ENCODE results near the gene ABHD12. TPM values are rescaled to one million over a fixed set of nuclear protein-coding genes. Genes with fewer than 3 reads are reported as not detected.

ABHD12 gene
- total RNA-seq, 2 donors from 2014 or later = 48.5 to 49.8 TPM

- ATAC-seq (ENCODE audit: insufficient number of reproducible peaks, low FRiP score, low read depth) (no peak), DNase-seq (ENCODE audit: low spot score) (no peak)
- H3K27ac ChIP-seq = peak overlapping the region in 1 of 2 donors; percentile 60
- H3K36me3 ChIP-seq = peaks cover 36% of the 10 kb centered on the region
- no peak for TF ChIP-seq CTCF (IDR thresholded peaks at IDR 0.05)
- no peak overlapping the region for H3K4me3 ChIP-seq
- no peaks in the 10 kb centered on the region for H3K9me3 ChIP-seq
- H3K4me1 ChIP-seq (ENCODE audit: control insufficient read depth in 1 of 2, low read depth in 2 of 2) = peaks cover 16 to 39% of the 10 kb centered on the region in 2 donors
- H3K27me3 ChIP-seq (replicated peaks; ENCODE audit: insufficient read depth) = no peaks in the 10 kb centered on the region
Observed at GRCh38 chr20:25293507-25293906, 97.1 kb downstream of the ABHD12 start.

- H3K36me3 ChIP-seq = peaks cover 45% of the 10 kb centered on the region
Observed at GRCh38 chr20:25292176-25292891, 98.3 kb downstream of the ABHD12 start.

GRCh38 chr20:25291432-25292133, 99.1 kb downstream of the ABHD12 start:
- no peak for DNase-seq (ENCODE audit: low spot score)
- Histone ChIP-seq H3K36me3 (peaks cover 48% of the 10 kb centered on the region), H3K27ac (no peak overlapping the region), H3K4me1 (ENCODE audit: control insufficient read depth in 1 of 2, low read depth in 2 of 2) (peaks cover 12 to 31% of the 10 kb centered on the region in 2 donors), H3K9me3 (no peaks in the 10 kb centered on the region), H3K4me3 (no peak overlapping the region), H3K27me3 (replicated peaks; ENCODE audit: insufficient read depth) (no peaks in the 10 kb centered on the region)
- TF ChIP-seq CTCF (IDR thresholded peaks at IDR 0.05) = no peak
- ATAC-seq (ENCODE audit: insufficient number of reproducible peaks, low FRiP score, low read depth) = no peak

More at GRCh38 chr20:25292176-25292891, 98.3 kb downstream of the ABHD12 start:
- DNase-seq (ENCODE audit: low spot score) = no peak
- no peak overlapping the region for H3K27ac ChIP-seq
- no peak for TF ChIP-seq CTCF (IDR thresholded peaks at IDR 0.05)
- H3K4me1 ChIP-seq (ENCODE audit: control insufficient read depth in 1 of 2, low read depth in 2 of 2) = peaks cover 16 to 38% of the 10 kb centered on the region in 2 donors
- no peaks in the 10 kb centered on the region for H3K9me3 ChIP-seq
- H3K4me3 ChIP-seq = no peak overlapping the region
- ATAC-seq (ENCODE audit: insufficient number of reproducible peaks, low FRiP score, low read depth) = no peak
- no peaks in the 10 kb centered on the region for H3K27me3 ChIP-seq (replicated peaks; ENCODE audit: insufficient read depth)

- no peak for TF ChIP-seq CTCF (IDR thresholded peaks at IDR 0.05)
- peaks cover 53% of the 10 kb centered on the region for H3K36me3 ChIP-seq
- no peaks in the 10 kb centered on the region for H3K27me3 ChIP-seq (replicated peaks; ENCODE audit: insufficient read depth)
- no peaks in the 10 kb centered on the region for H3K9me3 ChIP-seq
- ATAC-seq (ENCODE audit: insufficient number of reproducible peaks, low FRiP score, low read depth) = no peak
- no peak overlapping the region for H3K27ac ChIP-seq
- no peak for DNase-seq (ENCODE audit: low spot score)
- H3K4me3 ChIP-seq = no peak overlapping the region
- H3K4me1 ChIP-seq (ENCODE audit: control insufficient read depth in 1 of 2, low read depth in 2 of 2) = peaks cover 7 to 25% of the 10 kb centered on the region in 2 donors
Observed at GRCh38 chr20:25290646-25291431, 99.8 kb downstream of the ABHD12 start.

Measured in thoracic aorta (tissue), 2 donors.